B cell (primary cell): ENCODE results near the gene SPANXA2.
"Not testable (repeated sequence)": the region's sequence is repeated elsewhere in the genome, so short reads cannot be mapped to it uniquely, and the experiment has no call there.

Source experiments
- EZH2 ChIP-seq: IDR thresholded peaks from 2 replicates; pipeline ENCODE4 v1.6.1; 2012; ENCODE audit warnings: borderline replicate concordance, low read depth, mild to moderate bottlenecking, moderate library complexity, low read length; ENCODE audit not compliant: insufficient read depth, poor library complexity, severe bottlenecking
- TF ChIP-seq, protein P1 (sequence below): fragments of 200-600 bp; IDR thresholded peaks from one replicate; pipeline ENCODE4 v1.8.0; 2022; ENCODE audit warnings: antibody characterized with exemption, mild to moderate bottlenecking

DNA sequence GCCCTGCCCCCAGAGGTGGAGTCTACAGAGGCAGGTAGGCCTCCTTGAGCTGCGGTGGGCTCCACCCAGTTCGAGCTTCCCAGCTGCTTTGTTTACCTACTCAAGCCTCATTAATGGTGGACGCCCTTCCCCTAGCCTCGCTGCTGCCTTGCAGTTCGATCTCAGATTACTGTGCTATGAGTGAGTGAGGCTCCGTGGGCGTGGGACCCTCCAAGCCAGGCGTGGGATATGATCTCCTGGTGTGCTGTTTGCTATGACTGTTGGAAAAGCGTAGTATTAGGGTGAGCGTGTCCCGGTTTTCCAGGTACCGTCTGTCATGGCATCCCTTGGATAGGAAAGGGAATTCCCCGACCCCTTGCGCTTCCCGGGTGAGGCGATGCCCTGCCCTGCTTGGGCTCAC, 47.0 kb upstream of the SPANXA2 start:
- TF ChIP-seq, protein P1, sequence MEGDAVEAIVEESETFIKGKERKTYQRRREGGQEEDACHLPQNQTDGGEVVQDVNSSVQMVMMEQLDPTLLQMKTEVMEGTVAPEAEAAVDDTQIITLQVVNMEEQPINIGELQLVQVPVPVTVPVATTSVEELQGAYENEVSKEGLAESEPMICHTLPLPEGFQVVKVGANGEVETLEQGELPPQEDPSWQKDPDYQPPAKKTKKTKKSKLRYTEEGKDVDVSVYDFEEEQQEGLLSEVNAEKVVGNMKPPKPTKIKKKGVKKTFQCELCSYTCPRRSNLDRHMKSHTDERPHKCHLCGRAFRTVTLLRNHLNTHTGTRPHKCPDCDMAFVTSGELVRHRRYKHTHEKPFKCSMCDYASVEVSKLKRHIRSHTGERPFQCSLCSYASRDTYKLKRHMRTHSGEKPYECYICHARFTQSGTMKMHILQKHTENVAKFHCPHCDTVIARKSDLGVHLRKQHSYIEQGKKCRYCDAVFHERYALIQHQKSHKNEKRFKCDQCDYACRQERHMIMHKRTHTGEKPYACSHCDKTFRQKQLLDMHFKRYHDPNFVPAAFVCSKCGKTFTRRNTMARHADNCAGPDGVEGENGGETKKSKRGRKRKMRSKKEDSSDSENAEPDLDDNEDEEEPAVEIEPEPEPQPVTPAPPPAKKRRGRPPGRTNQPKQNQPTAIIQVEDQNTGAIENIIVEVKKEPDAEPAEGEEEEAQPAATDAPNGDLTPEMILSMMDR, result not testable (repeated sequence)
- not testable (repeated sequence) for TF ChIP-seq EZH2
